Activated T-cell treated with anti-CD3 and anti-CD28 coated beads for 1 hour (primary cell): Measurements from ENCODE around the gene PRR18.

Experiments used
- DNase-seq: peaks from one replicate; pipeline ENCODE4 v3.0.0-alpha.2; 2020; ENCODE audit warnings: low read depth

PRR18 gene

GRCh38 chr6:166274739-166275370, 33.3 kb downstream of the PRR18 start:
- DNase-seq, result no peak

GRCh38 chr6:166274163-166274562, 34.0 kb downstream of the PRR18 start:
- no peak for DNase-seq

- no peak for DNase-seq
Observed at GRCh38 chr6:166271376-166271765, 36.8 kb downstream of the PRR18 start.

DNA sequence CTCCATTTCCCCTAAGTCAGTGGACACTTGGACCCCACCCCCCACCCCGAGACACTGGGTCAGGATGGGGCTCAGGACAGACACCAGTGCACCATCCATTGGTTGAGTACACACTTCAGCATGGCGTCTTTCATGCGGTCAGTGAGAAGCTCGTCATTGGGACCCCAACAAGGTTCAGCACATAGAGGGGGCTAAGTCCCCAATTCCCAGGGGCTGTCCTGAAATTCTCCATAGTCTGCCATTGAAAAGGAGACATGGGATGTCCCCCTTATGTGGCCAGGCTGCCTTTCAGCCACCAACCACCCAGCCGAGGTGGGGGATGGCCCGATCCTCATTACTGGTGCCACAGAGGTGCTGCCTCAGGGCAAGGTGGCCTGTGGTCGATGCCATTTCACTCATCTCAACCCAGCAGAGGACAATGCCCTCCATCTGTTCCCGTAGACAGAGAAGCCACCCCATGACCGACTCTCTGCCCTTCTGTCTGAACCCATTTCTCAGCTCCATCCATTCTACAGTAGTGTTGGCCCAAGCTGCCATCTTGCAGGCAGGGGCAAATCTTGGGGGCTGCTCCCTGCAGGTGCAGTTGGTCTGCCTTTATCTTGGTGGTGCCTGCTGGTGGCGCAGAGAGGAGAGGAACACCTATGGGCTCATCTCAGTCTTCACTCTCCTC, 37.4 kb downstream of the PRR18 start:
- DNase-seq, result no peak

GRCh38 chr6:166269301-166270039, 38.7 kb downstream of the PRR18 start:
- DNase-seq, result no peak

DNA sequence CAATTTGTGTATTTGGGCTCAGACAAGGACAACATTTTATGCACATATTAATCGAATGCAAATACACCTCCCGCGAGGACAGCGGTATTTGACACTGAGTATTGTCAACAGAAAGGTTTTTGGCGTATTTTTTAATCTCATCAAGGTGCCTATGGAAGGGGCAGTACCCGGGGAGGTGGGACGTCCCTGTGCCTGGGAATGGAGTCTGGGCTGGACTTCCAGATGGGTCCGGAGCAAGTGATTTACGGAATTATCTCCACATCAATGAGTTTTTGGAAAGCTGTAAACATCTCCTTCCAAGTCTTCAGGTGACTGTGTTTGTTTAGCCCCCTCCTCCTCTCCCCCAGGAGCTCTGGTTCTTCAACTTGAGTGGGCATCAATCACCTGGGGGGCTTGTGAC, 39.8 kb downstream of the PRR18 start:
- DNase-seq, result no peak

GRCh38 chr6:166267526-166267925, 40.7 kb downstream of the PRR18 start:
- no peak for DNase-seq

DNA sequence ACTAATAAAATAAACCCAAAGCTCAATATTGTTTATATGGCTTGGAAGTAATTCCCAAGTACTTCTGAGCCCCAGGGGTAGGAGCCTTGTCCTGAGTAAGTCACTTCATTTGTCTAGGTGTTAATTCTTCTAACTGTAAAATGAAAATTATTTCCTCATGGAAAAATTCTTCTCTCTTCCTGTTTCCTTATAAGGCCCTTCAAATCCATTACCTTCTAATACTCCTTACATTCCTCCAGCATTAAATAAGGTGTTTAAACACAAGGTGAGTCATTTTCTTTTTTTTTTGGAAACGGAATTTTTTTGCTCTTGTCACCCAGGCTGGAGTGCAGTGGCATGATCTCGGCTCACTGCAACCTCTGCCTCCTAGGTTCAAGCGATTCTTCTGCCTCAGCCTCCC, 41.9 kb downstream of the PRR18 start:
- no peak for DNase-seq

DNA sequence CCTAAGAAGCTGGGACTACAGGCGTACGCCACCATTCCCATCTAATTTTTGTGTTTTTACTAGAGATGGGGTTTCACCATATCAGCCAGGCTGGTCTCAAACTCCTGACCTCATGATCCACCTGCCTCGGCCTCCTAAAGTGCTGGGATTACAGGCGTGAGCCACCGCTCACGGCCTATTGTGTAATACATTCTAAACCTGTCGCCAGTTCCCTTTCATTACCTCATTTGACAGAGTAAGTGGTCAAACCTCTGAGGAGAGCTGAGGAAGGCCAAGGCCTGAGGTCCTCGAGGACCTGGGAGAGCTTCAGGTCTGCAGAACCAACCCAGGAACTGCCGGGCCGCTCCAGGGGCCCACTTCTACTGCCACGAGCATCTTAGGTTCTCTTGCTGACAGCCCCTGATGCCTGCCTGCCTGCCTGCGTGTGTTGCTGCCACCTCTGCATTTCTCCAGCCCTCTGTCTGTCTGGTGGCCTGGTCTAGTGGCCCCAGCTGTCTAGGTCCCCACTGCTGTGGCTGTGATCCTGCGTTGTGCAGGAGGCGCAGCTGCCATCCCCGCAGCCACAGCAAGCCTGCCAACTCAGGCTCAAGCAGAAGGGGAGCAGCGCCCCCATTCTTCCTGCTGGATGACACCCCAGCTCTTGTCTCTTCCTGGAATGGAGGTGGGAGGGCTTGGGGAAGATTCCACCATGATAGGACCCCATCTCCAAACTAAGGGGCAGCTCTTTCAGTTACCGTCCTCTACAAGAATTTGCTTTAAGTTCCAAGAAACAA, 45.3 kb downstream of the PRR18 start:
- DNase-seq, result no peak

DNA sequence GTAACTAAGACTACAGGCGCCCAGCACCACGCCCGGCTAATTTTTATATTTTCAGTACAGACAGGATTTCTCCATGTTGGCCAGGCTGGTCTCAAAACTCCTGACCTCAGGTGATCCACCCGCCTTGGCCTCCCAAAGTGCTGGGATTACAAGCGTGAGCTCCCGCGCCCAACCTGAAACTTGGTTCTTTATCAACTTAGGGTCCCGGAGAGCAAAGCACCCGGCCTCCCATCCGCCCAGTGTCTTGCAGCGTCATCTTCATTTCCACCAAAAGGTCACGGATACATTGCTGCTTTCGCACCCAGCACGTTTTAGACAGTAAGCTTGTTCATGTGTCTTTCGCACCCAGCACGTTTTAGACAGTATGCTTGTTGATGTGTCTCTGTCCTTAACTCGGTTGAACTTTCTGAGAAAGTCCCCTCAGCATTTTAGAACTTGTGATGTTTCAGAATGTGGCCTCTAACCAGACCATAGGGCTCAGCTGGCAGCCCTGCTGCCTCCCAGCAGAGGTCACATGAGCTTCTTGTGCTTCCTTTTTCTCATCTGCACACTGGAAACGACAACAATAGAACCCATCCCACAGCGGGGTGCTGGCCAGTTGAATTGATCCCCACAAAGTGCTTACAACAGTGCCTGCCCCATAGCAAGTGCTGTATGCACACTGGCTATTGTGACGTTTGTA, 48.8 kb downstream of the PRR18 start:
- no peak for DNase-seq

- DNase-seq, result peak; percentile 46
Observed at GRCh38 chr6:166258854-166259276, 49.3 kb downstream of the PRR18 start.

DNA sequence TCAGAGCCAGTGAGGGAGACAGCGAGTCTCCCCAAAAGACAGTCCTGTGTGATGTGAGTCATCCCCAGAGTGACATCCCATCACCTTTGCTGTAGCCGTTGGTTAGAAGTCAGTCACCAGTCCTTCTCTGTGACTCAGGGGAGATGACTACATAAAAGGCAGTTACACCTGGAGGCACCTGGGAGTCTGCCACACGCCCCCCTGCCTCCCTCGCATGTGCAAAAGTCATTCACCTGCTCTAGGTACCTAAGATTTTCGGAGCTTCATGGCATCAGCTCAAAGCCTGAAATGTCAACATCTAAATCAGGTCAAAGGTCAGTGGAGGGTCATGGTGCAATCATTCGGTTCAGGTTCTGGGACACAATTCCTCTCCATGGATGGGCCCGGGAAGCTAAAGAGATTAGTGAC, 50.3 kb downstream of the PRR18 start:
- DNase-seq, result no peak
